Measurements from ENCODE around the gene ZMYND12.

Gene ZMYND12

DNA sequence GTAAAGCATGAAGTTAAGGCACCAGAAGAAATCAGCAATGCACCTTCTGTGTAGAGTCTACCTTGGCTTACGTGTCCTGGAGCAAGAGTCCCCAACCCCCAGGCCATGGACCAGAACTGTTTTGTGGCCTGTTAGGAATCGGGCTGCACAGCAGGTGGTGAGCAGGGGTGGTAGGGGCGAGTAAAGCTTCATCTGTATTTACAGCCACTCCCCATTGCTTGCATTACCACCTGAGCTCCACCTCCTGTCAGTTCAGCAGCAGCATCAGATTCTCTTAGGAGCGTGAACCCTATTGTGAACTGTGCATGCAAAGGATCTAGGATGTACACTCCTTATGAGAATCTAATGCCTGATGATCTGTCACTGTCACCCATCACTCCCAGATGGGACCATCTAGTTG, 21.5 kb downstream of the ZMYND12 start:
- no peak for DNase-seq

DNA sequence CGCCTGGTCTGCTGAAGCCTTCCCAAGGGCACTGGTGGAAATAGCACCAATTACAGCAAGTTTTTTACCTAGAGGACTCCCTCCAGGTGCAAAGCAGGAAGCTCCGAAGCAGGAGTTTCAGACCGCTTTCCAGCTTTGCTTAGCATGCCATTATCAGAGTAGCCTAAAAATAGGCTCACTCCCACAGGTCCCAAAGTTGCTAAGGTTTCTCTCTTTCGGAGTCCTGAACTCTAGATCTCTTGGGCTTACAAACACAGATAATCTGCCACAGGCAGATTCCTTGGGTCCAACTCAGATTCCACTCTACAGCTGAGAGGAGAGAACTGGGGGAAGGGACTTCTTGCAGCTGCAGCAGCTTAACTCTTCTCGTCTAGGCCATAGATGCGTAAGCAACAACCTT, 22.5 kb downstream of the ZMYND12 start:
- DNase-seq = no peak

DNA sequence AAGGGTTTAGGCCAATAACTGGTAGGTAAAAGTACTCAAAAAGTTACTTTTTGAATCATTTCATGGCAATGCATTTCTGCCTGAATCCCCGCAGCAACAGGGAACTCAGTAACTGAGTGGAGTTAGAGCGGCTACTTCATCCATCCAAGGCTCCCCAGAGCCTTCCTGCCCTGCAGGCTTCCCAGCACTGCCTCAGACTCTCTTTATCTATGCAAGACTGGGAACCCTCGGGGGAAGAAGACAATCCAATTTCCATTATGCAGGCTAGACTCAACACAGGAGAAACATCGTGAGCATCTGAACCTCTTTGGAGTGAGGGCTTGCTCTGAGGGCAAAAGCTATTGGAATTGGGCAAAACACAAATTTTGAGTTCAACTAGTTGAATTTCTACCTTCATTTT, 23.1 kb downstream of the ZMYND12 start:
- no peak for DNase-seq

DNA sequence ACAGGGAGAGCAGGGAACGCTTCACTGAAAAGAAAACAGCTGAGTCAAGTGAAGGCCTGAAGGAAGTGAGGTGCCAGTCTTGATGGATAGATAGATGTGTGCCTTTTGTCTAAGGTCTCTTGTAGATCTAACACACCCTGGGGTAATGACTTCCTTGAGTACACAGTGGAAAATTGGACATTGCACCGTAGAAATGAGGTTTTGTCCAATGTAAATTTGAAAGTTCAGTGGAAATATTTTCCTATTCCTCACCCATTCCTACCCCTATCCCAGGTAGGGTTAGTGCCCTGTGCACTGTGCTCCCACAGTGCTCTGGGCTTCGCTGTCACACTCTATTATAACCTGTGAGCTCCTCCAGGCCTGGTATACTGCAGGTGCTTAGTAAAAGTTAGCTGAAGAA, 24.3 kb downstream of the ZMYND12 start:
- no peak for DNase-seq

DNA sequence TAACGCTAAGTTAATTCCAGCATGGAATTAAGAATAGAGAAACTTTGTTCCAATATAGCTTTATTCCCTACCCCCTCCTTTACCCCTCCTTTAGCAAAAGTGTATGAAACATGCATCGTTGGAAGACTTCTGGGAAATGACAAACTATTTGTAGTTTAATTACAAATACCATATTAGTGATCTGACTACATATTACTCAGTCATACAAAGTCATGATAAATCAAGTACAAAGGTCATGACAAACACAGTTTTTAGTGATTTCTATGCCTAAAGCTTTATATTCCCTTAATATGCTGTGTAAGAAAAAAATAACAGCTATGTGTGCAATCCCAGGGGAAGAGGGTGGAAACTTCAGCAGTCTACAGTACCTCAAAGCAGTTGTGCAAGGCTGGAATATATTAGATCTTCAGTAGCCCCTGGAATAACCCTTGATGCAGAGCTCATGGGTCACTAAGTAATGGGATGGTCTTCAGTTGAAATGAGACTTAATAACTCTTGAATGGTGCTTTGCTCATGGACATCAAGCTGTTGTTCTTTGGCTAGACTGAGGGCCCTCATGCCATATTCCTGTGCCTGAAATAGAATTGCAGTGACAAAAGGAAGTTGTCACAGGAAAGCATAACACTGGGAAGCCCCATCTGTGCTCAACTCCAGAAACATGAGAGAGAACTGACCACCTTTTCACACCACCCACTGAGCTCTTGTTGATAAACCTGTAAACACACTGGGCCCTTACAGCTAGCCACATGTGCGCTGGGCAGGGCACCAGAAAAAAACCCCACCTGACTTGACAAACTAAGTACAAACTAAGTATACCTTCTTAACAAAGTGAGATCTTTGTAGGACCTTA, 25.3 kb downstream of the ZMYND12 start:
- DNase-seq = no peak

DNA sequence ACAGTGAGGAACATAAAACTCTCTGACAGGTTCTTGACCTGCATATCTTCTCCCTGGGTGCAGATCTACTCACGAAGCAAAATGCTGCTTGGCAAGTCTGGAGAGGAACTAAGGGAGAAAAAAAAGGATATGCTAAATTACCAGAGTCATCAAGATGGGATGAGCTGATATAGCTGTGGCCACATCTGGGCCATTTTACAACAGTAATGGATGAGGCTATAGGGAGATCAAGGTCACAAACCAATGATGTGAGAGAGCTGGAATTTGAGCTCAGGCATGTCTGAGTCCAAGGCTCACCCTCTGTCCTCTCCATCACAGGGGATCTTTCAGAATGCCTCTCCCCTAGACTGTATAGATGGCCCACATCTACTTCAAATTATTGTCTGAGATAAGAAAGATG, 26.2 kb downstream of the ZMYND12 start:
- no peak for DNase-seq

DNA sequence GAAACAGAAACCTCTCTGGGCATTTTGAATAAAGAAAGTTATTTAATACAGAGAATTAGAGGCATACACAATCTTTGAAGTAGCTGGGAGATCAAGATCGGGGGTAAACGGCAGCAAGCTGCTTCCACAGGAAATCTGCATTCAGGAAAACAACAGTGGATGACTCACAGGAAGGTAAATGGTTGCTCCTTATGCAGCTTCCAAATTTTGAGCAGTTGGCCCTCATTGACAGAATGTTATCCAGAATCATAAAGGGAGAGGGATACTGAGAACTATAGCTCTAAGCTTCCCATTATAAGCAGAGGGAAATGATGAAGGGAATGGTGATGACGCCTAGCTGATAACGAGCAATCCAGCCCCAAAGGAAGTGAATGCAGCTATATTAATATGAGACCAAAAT, 28.6 kb downstream of the ZMYND12 start:
- no peak for DNase-seq

DNA sequence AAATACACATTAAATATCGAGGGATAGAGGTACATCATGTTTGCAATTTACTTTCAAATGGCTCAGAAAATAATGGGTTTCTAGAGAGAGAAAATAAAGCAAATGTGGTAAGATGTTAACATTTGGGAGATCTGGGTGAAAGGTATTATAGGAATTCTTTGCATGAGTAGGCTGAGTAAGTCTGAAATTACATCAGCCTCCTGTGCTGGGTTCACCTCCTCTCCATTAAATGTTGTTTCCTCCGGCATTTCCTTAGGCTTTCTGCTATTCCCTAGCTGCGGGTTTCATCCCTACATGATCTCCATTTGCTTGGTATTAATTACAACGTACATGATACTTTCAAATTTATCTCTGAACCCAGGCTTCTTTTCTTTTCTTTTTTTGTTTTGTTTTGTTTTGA, 31.6 kb downstream of the ZMYND12 start:
- DNase-seq = no peak

DNA sequence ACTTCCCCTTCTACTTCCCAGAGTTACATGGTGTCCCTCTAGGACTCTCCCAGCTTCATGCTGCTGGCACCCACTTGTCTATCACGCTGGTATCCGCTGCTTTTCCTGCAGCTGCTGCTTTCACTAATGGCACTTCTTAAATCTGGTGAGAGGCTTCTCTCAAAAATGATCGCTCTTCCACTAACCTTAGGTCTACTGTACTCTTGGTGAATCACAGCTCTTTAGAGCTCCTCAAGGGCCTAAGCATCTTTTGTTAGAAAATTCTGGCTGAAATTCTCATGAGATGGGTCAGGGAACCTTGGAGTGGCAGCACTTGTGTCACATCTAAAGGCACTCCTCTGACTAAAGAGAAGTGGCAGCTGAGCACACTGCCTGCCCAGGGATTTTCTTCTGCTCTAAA, 32.1 kb downstream of the ZMYND12 start:
- DNase-seq = no peak

DNA sequence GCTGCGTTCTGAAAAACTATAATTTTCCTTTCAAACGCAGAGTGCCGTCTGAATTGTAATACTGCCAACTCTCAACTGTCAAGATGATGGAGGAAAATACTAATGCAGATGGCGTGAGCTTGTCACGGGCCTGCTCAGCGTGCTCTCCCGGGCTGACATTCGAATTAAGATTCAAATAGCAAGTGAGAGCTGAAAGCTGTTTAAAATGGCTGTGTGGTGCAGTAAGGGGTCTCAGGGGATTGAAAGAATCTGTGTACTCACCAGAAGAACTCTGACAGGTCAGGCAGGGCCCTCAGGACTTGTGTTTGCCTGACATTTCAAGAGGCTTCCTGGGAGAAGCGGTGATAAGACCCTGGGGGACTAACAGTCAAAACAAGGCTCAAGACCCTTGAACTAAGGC, 33.1 kb downstream of the ZMYND12 start:
- DNase-seq = no peak

DNA sequence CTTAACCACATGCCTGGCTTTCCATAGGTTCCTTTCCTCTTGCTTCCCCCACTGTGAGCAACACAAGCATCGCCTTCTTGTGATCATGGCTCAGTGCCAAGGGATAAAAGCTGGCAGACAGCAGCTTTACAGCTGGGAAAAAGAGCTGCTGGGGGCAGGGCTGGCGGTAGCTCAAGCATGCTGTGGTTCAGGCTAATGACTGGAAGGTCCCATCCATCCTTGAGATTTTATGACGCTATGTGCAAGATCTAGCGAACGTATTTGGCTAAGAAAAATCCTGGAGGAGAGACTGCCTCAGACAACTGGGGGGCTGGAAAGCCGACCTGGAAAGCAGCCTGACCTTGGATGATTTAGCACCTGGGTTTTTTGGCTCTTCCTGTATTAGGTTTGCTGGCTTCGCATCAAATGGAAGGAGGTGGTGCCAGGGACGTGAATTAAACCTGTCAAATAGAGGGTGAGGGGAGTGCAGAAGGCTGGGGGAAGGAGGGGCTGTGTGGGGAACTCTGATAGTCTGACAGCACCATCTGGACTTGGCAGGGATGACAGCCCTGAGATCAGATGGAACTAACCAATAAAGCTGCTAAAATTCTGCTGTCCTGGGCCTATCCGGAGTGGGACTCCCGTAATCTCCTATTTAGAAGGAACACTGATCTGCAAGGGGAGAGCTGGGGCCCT, 34.8 kb downstream of the ZMYND12 start:
- DNase-seq = no peak

DNA sequence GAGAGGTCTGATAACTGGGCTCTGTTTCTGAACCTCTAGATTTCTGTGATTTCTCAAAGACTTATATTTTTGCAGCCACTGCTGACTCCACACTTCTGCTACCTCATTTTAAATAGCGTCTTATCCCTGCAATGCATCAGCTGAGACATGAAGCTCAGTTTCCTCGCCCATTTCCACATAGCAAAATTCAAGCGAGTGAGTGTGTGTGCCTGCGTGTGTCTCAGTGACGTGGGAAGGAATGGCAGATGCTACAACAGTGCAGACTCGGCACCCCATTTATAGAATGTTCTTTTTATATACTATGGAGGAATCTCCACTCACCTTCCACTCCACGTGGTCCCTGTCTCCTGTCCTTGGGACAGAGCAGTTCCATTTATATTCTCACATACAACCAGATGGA, 35.7 kb downstream of the ZMYND12 start:
- DNase-seq = no peak

DNA sequence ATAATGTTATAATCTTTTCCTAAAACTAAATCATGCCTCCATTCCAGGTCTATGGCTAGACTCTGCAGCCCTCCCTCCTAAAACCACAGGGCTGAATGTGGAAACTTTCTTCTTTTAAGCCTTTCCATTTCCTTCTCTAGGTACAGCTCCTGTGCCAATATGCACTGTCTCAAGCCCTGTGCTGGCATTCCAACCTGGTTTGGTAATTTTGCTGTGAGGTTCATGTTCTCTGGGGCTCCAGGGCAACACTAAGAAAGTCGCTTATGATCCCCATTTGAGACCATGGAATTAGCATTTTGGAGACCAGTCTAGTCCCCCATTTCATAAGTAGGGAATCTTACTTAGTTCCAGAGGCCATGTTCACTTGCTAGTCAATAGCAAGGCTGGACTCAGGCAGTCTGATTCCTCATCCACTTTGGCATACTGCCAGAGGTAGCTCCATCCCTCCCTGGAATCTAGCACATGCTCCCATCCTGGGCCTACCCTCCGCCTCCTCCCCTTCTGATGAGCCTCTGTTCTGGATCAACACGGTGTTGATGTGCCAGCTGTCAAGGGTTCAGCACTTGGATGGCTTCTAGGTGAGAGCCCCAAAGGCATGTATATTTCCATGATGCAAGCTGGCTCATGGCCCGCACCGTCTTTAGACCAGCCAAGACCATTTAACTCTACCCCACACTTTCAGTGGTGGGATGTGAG, 36.5 kb downstream of the ZMYND12 start:
- no peak for DNase-seq

DNA sequence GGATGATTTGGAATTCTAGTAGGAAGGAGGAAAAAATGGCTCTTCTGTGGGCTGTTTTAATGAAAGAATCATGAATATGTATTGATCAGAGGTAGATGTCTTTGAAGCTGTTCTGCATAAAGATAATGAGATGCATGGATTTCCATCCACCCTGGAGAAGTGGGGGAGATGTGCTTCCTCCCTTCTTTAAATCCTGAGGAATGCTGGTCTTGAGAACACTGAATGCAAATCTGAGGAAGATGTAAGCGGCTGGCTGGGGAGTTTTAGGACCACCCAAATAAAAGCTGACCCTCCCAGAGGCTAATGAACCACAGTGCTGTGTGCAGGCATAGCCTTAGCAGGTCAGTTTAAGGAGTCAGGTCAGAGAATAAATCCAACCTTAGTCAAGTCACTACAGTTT, 37.3 kb downstream of the ZMYND12 start:
- no peak for DNase-seq

DNA sequence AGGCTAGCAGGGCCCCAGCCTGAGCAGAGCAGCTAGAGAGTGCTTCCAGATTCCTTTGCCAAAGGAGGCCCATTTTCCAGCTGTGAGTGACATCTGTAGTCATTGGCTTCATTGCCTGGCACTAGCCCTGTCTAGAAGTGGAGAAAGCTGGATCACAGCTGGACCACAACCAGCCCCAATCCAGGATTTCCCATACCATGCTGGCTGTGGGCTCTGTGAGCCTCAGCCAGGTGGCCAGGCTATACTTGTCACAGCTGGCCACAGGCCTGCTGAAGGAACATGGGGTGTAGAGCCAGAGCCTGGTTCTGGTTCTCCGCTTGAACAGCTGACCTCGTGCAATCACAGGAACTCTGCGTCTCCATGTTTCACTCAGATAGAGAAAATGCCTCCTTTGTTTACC, 38.7 kb downstream of the ZMYND12 start:
- DNase-seq = no peak

DNA sequence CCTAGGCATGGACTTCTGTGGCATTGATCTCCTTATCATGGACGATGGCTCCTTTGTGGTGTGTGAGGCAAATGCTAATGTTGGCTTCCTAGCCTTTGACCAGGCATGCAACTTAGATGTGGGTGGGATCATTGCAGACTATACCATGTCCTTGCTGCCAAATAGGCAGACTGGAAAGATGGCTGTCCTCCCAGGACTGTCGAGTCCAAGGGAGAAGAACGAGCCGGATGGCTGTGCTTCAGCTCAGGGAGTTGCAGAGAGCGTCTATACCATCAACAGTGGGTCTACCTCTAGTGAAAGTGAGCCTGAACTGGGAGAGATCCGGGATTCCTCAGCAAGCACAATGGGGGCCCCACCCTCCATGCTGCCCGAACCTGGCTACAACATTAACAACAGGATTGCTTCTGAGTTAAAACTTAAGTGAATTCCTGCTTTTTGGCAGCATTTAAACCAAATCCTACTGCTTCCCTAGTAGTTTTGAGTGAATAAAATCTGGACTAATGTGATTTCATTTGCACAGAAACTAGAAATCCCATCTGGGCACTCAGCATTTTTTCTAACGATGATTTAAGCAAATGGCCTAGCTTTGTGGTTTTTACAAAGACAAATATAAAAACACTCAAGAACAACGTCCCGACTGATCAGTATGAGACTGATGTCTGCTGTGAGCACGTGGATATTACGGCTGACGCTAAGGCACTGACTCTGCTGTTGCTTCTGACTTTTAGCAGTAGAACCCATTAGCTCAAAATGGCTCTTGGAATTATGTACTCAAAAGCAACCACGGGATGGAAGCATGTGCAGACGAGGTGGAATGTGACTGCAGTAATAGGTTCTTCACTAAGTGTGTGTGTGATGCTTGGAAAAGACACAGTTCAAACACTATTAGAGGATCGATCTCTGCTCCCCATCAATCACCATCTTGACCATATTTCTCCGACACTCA, 41.0 kb downstream of the ZMYND12 start:
- no peak for DNase-seq

DNA sequence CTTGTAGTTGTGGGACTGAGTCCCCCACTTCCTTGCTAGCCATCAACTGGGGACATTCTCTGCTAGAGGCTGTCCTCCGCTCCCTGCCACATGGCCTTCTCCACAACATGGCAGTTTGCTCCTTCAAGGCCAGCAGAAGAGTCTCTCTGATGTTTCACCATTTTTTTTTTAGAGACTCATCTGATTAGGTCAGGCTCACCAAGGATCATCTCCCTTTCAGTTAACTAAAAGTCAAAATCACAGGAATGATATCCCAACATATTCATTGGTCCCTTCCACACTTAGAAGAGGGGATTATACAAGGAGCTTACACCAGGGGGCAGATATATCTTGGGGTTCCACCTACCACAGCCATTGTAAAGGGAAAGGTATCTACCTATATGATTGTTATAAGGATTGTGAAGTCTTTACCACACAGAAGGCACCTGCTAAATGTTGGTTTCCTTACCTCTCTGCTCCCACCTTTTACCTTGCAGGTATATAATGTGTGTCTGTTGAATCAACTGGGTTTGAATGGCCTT, 51.9 kb downstream of the ZMYND12 start:
- no peak for DNase-seq

DNA sequence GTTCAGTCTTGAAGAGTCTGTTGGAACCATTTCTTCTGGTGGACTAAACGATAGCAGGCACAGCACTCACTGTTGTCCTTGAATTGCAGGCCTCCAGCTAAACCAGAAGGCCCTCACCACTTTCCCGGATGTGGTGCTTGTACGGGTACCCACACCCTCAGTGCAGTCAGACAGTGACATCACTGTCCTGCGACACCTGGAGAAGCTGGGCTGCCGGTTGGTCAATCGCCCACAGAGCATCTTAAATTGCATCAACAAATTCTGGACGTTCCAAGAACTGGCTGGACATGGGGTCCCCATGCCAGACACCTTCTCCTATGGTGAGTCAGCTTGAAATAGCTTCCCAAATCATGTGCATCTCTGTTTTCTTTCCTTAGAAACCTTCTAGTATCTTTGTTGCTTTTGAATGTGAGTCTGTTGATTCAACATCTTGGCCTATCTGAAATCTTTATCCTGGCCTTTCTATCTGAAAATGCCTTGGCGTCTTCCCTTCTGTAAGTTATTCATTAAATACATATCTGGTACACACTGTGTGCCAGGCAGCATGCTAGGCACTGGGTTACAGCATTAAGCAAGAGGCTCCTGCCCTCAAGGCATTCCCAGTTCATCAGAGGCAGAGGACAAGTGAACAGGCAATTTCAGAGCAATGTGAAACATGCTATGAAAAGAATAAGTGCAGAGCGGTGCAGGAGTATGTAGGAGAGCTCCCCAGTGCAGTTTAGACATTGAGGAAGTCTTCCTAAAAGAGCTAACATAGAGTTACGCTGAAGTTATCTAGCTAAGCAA, 56.3 kb downstream of the ZMYND12 start:
- no peak for DNase-seq

DNA sequence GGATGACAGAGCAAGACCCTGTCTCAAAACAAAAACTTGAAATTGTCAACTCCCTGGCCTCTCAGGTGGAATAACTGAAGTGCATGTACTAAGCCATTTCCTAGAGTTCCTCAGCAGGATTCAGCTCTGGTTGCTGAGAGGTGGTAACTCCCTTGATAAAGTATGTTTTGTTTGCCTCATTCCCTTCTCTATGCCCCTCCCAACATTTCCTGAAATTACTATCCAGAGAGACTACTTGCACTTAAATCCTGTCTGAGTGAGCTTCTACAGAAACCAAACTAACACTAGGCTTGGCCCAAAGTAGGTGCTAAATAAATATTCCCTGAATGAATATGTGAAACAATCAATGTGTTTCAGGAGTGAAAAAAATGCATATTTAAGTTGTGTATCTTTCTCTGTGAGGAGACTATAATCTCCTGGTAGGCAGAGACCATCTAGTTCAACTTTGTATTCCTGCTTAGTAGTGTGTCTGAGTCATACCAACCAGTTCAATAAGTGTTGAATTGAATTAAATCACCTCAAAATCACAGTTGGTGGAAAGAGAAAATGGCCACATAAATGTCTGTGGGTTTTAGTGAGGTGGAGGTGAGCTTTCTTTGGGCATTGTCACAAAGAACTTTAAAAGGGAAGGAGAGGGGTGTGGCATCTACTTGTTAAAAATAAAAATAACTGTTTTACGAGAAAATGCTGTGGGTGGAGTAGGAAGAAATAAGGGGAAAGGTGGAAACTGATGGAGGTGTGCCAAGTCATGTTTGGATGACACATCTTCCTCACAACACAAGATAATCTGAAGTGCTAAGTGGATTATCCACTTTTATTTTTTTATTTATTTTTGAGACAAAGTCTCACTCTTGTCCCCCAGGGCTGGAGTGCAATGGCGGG, 62.6 kb downstream of the ZMYND12 start:
- DNase-seq = no peak

DNA sequence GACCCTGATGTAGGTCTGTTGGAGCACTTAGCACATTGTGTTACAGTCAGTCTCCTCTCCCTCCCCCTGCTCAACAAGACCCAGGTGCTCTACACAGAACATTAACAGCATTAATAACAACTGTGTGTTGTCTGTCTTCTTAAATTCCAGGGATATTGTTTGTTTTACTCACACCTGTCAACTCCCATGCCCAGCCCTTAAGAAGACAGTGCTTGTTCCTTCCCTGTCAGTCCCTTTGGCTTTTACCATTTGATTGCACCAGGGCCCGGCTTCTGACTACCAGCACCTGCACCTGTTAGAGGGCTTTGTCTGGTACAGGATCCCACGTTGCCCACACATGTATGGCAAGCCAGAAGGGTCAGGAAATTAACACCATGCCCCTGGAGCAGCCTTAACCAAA, 63.6 kb downstream of the ZMYND12 start:
- DNase-seq = no peak

DNA sequence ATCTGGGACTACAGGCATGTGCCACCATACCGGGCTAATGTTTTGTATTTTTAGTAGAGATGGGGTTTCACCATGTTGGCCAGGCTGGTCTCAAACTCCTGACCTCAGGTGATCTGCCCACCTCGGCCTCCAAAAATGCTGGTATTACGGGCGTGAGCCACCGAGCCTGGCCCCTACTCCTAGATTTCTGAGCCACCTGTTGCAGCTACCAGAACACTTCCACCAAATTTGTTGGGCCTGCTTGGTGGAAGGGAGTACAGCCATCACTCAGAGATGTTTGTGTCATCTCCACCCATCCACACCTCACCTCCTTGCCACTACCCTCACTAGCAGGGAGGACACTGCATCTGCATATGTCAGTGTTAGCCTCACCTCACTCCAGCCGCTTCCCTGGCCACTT, 69.8 kb downstream of the ZMYND12 start:
- no peak for DNase-seq
